RWPE2 (cell line): ENCODE results near the gene TSPAN2.

ENCODE experiments used
- ATAC-seq: fragments of 200-7000 bp; cut with Tn5 transposase; 3 replicates; pipeline ENCODE4 v1.9.1; 2021; ENCODE audit warnings: low read depth
- DNase-seq: peaks from one replicate; pipeline ENCODE4 v3.0.0-alpha.2; 2020; ENCODE audit warnings: low spot score
- H3K27ac ChIP-seq: fragments of 450-650 bp; 2 replicates; pipeline ENCODE4 v1.5.1; 2017; ENCODE audit warnings: mild to moderate bottlenecking; ENCODE audit not compliant: poor library complexity, severe bottlenecking
- H3K27me3 ChIP-seq: fragments of 250-450 bp; sonication (Bioruptor Pico); 2 replicates; pipeline ENCODE4 v1.5.1; 2021; ENCODE audit warnings: mild to moderate bottlenecking, moderate library complexity; ENCODE audit not compliant: insufficient read depth, poor library complexity, severe bottlenecking
- H3K36me3 ChIP-seq: fragments of 250-450 bp; sonication (Bioruptor Pico); 2 replicates; pipeline ENCODE4 v1.5.1; 2020; ENCODE audit warnings: low read depth, mild to moderate bottlenecking, moderate library complexity
- H3K4me1 ChIP-seq: fragments of 250-450 bp; sonication (Bioruptor Pico); 2 replicates; pipeline ENCODE4 v1.5.1; 2021; ENCODE audit warnings: mild to moderate bottlenecking, moderate library complexity; ENCODE audit not compliant: insufficient read depth, poor library complexity, severe bottlenecking
- H3K4me3 ChIP-seq: fragments of 250-450 bp; sonication (Bioruptor Pico); 2 replicates; pipeline ENCODE4 v1.5.1; 2021; ENCODE audit warnings: mild to moderate bottlenecking, moderate library complexity; ENCODE audit not compliant: severe bottlenecking
- H3K9me3 ChIP-seq: fragments of 250-450 bp; sonication (Bioruptor Pico); 2 replicates; pipeline ENCODE4 v1.5.1; 2021; ENCODE audit warnings: mild to moderate bottlenecking, moderate library complexity; ENCODE audit not compliant: severe bottlenecking
- CTCF ChIP-seq: fragments of 450-650 bp; IDR thresholded peaks from one replicate; pipeline ENCODE4 v1.5.1; 2017; ENCODE audit warnings: mild to moderate bottlenecking, moderate library complexity; ENCODE audit not compliant: poor library complexity, severe bottlenecking

TSPAN2 gene

GRCh38 chr1:115121793-115122192 is 32.5 kb upstream of the TSPAN2 start:
- no peak for ATAC-seq
- H3K9me3 ChIP-seq = no peaks in the 10 kb centered on the region

DNA sequence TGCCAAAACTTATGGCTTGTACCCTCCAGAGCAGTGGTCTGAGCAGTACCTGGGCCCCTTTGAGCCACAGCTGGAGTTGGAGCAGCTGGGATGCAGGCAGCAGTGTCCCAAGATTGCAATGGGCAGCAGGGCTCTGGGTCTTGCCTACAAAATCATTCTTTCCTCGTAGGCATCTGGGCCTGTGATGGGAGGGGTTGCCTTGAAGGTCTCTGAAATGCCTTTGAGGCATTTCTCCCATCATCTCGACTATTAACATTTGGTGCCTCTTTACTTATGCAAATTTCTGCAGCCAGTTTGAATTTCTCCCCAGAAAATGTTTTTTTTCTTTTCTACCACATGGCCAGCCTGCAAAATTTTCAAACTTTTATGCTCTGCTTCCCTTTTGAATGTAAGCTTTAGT is 31.0 kb upstream of the TSPAN2 start:
- H3K9me3 ChIP-seq = no peaks in the 10 kb centered on the region
- no peaks in the 10 kb centered on the region for H3K36me3 ChIP-seq
- ATAC-seq (no peak), DNase-seq (no peak)
- H3K27ac ChIP-seq = no peak overlapping the region
- H3K4me1 ChIP-seq = peaks cover 10% of the 10 kb centered on the region
- no peak for TF ChIP-seq CTCF
- H3K27me3 ChIP-seq = no peaks in the 10 kb centered on the region
- H3K4me3 ChIP-seq = no peak overlapping the region

More at GRCh38 chr1:115121793-115122192, 32.5 kb upstream of the TSPAN2 start:
- Histone ChIP-seq H3K27me3 (no peaks in the 10 kb centered on the region), H3K4me3 (no peak overlapping the region), H3K36me3 (no peaks in the 10 kb centered on the region), H3K27ac (no peak overlapping the region), H3K4me1 (peaks cover 10% of the 10 kb centered on the region)
- no peak for DNase-seq
- no peak for TF ChIP-seq CTCF

GRCh38 chr1:115118611-115119010 is 29.3 kb upstream of the TSPAN2 start:
- Histone ChIP-seq H3K4me1 (peaks cover 10% of the 10 kb centered on the region), H3K4me3 (no peak overlapping the region), H3K9me3 (no peaks in the 10 kb centered on the region), H3K27me3 (no peaks in the 10 kb centered on the region), H3K36me3 (no peaks in the 10 kb centered on the region), H3K27ac (no peak overlapping the region)
- ATAC-seq (no peak), DNase-seq (no peak)
- no peak for TF ChIP-seq CTCF

- no peaks in the 10 kb centered on the region for H3K36me3 ChIP-seq
- no peak for TF ChIP-seq CTCF
- ATAC-seq = no peak
- H3K4me1 ChIP-seq = peaks cover 10% of the 10 kb centered on the region
- H3K9me3 ChIP-seq = no peaks in the 10 kb centered on the region
- H3K27me3 ChIP-seq = no peaks in the 10 kb centered on the region
- no peak overlapping the region for H3K4me3 ChIP-seq
- H3K27ac ChIP-seq = no peak overlapping the region
- DNase-seq = no peak
Measured at GRCh38 chr1:115118086-115118485, 28.8 kb upstream of the TSPAN2 start.

DNA sequence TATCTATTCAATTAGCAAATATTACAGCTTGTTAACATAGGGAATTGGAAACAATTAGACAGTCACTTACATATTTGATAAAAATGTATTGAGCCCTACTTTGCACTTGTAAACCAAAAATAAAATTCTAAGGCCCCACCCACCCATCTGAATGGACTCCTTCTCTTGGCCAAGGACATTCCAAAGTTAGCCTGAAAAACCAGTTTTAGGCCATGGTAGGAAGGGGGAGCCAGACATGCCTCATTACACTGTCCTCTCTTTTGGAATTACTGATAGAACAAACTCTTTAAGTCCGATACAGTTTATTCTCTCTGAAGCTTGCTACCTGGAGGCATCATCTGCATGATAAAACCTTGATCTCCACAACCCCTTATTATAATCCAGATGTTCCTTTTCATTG is 28.0 kb upstream of the TSPAN2 start:
- DNase-seq (no peak), ATAC-seq (no peak)
- Histone ChIP-seq H3K4me3 (no peak overlapping the region), H3K4me1 (peaks cover 10% of the 10 kb centered on the region), H3K27me3 (no peaks in the 10 kb centered on the region), H3K36me3 (no peaks in the 10 kb centered on the region), H3K9me3 (no peaks in the 10 kb centered on the region), H3K27ac (no peak overlapping the region)
- peak; percentile 8 for TF ChIP-seq CTCF
